ENCODE data around the gene SRGAP2B. TPM values are rescaled to one million over a fixed set of nuclear protein-coding genes. Genes with fewer than 3 reads are reported as not detected.
A peak's percentile ranks its signal among the peaks of the same experiment; 100 is the strongest.
"Not testable (repeated sequence)": the region's sequence is repeated elsewhere in the genome, so short reads cannot be mapped to it uniquely, and the experiment has no call there.

SRGAP2B gene
- total RNA-seq, 2 experiments from 2014 or later = 14.4 to 15.7 TPM

DNA sequence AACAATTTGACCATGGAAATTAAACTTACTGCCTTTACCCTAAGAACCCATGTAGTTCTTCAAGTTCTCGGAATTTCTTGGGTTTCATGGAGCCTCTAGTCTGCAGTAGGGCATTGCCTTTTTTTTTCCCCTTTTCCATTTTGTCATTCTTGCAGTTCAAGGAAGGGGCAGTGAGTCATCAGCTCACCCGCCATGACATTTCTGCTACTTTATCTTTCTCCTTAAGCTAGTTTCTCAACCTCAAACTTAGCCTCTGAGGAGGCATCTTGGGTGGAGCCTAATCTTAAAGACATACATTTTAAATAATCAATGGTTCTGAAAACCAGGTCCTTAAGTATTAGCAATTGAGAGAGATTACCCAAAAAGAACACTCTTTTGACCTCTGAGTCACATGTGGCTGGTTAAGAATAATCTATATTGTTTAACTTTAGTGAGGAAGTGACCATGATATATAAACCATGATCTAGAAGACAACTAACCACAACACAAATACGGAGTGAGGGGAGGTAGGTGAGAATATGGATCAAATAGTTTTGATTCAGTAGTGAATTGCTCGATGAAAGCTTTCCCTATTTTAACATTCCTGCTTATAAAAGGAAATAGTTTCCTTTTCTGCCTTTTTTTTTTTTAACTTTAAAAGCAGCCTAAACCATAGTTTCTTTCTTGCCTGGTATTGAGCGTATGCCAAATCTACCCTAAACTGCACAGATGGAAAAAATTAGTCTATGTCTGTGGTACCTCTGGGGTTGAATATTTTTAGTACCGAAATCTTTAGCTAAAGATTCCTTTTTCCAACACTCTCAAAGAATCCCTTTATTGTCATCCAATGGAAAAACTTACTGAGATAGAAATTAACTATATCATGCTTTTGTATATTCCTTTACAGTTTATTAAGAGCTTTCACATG is 20.7 kb upstream of the SRGAP2B start:
- H3K4me1 Mint-ChIP-seq (ENCODE audit: low read depth); DNase-seq; H3K27ac Mint-ChIP-seq; H3K27me3 Mint-ChIP-seq; POLR2A ChIA-PET; H3K9me3 Mint-ChIP-seq; intact Hi-C loops (cut with micrococcal nuclease); H3K36me3 Mint-ChIP-seq (ENCODE audit: low read depth); H3K4me3 Mint-ChIP-seq; CTCF ChIA-PET: not testable (repeated sequence)
- ATAC-seq = peak; percentile 69

DNA sequence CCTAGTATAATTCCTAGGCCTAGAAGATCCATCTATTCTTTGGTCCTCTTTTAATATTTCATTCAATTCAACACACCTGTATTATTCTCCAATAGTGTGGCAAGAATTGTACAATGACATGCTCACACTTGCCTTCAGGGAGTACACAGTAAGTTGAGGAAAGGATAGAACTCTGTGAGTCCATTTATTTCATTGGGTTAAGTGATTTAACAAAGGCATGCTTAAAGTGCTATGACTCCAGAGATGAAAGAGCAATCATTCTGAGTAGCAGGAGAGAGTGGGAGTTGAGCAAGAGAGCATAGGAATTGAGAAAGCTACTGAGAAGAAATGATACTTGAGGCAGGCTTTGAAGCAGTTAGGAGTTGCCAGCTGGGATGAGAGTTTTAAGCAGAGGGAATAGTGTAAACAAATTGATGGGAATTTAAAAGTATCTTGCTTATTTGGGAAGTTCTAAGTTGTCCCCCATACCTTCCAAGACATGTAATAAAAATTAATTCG is 19.5 kb upstream of the SRGAP2B start:
- H3K4me1 Mint-ChIP-seq (ENCODE audit: low read depth); POLR2A ChIA-PET; H3K4me3 Mint-ChIP-seq; H3K27me3 Mint-ChIP-seq; H3K9me3 Mint-ChIP-seq; intact Hi-C loops (cut with micrococcal nuclease); H3K36me3 Mint-ChIP-seq (ENCODE audit: low read depth); H3K27ac Mint-ChIP-seq; ATAC-seq; CTCF ChIA-PET; DNase-seq: not testable (repeated sequence)

DNA sequence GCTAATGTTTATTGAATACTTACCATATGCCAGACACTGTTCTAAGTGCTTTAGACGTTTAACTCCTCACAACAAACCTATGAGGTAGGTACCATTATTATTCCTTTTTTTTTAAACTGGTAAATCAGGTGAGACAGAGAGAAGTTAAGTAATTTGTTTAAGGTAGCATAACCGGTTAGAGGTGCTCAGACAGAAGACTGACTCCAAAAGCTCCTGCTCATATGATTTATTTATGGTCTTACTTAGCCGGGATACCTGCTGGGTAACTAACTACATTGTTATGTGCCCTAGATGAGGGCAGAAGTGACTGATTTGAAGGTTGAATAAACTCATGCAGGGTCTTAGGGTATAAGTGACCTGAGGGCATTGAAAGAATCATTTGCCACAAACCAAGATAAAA is 17.6 kb upstream of the SRGAP2B start:
- H3K27ac Mint-ChIP-seq; DNase-seq; H3K27me3 Mint-ChIP-seq; H3K9me3 Mint-ChIP-seq; intact Hi-C loops (cut with micrococcal nuclease); POLR2A ChIA-PET; H3K4me1 Mint-ChIP-seq (ENCODE audit: low read depth); H3K36me3 Mint-ChIP-seq (ENCODE audit: low read depth); ATAC-seq; H3K4me3 Mint-ChIP-seq; CTCF ChIA-PET: not testable (repeated sequence)

DNA sequence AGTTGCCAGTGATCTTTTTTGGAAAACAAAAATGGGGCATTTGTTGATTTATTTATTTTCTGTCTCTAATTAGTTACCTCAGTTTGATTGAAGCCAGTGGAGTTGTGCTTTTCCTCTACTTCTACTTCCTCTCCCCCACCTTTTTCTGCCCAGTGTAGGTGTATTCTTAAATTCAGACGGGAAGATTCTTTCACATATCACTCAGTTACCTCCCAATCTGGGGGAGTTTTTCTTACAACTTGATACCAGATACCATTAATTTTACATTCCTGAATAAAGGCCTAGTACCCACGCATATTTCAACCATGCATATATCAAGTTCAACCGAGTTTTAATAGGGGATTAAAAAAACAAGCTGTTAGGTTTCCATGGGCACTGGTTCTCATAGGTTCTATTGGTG is 16.5 kb upstream of the SRGAP2B start:
- H3K36me3 Mint-ChIP-seq (ENCODE audit: low read depth); H3K4me3 Mint-ChIP-seq; DNase-seq; ATAC-seq; H3K27ac Mint-ChIP-seq; CTCF ChIA-PET; intact Hi-C loops (cut with micrococcal nuclease); H3K4me1 Mint-ChIP-seq (ENCODE audit: low read depth); POLR2A ChIA-PET; H3K9me3 Mint-ChIP-seq; H3K27me3 Mint-ChIP-seq: not testable (repeated sequence)

DNA sequence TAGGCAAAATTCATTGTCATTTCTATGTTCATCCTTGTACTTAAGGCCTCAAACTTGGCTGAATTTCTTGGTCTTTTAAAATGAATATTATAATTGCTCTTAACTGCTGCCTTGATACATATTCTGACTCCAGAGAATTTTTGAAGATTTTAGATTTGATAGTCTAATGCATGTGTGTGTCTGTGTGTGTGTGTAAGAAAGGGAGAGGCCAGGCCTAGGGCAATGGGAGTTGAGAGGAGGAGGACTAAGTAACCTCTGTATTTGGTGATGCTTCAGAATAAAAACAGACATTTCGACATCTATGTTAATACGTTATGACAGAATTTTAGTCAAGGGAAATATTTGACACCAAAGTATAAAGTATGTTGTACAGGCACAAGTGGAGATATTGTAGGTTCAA is 8.2 kb upstream of the SRGAP2B start:
- intact Hi-C loops (cut with micrococcal nuclease); ATAC-seq; POLR2A ChIA-PET; H3K9me3 Mint-ChIP-seq; H3K27me3 Mint-ChIP-seq; CTCF ChIA-PET; H3K4me3 Mint-ChIP-seq; H3K36me3 Mint-ChIP-seq (ENCODE audit: low read depth); H3K4me1 Mint-ChIP-seq (ENCODE audit: low read depth); H3K27ac Mint-ChIP-seq; DNase-seq: not testable (repeated sequence)

DNA sequence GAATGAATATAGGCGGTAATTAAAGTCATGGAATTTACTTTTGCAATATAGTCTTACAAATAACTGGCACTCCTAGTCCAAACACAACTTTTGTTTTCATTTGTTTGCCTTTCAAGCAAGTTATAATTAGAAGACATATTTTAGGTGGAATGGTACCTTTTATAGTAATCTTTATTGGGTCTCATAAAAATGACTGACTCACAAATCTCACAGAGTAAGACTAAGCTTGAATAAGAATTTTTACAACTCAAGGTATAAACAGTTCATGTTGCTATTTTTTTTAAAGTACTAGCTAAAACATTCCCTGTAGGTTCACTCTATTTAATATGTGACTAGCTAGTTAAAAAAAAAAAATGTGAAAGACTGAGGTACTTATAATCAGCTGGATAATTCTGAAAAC is 6.6 kb upstream of the SRGAP2B start:
- H3K4me1 Mint-ChIP-seq (ENCODE audit: low read depth); ATAC-seq; H3K27me3 Mint-ChIP-seq; intact Hi-C loops (cut with micrococcal nuclease); POLR2A ChIA-PET; DNase-seq; H3K36me3 Mint-ChIP-seq (ENCODE audit: low read depth); H3K27ac Mint-ChIP-seq; CTCF ChIA-PET; H3K4me3 Mint-ChIP-seq; H3K9me3 Mint-ChIP-seq: not testable (repeated sequence)

DNA sequence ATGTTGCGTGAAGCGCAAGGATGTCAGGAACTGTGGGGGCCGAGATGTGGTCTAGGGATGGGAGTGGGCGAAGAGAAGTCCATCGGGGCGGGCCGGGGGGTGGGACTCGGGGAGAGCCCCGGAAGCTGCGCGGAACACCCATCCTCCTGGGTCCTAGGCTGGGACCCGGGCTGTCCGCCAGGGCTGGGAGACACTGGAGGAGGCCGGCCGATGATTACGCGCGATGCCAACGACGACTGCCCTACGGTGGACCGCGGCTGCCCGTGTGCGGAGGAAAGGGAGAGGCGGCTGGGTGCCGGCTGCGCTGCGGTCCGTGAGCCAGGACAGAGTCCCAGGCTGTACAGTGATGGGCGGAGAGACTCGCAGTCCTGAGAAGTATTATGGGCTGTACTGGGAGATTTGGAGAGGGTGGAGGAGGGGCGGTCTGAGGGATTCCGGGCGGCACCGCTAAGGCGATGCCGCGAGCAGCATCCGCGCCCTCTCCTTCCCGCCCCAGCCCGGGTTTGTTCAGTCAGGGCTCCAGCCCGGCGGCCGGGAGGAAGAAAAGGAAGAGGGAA is 395 bp downstream of the SRGAP2B start:
- H3K9me3 Mint-ChIP-seq; intact Hi-C loops (cut with micrococcal nuclease); POLR2A ChIA-PET; H3K27me3 Mint-ChIP-seq; CTCF ChIA-PET; H3K36me3 Mint-ChIP-seq (ENCODE audit: low read depth); H3K4me1 Mint-ChIP-seq (ENCODE audit: low read depth); H3K27ac Mint-ChIP-seq: not testable (repeated sequence)
- DNase-seq (peak; percentile 17), ATAC-seq (peak; percentile 4)
- peak overlapping the region; percentile 48 for H3K4me3 Mint-ChIP-seq

DNA sequence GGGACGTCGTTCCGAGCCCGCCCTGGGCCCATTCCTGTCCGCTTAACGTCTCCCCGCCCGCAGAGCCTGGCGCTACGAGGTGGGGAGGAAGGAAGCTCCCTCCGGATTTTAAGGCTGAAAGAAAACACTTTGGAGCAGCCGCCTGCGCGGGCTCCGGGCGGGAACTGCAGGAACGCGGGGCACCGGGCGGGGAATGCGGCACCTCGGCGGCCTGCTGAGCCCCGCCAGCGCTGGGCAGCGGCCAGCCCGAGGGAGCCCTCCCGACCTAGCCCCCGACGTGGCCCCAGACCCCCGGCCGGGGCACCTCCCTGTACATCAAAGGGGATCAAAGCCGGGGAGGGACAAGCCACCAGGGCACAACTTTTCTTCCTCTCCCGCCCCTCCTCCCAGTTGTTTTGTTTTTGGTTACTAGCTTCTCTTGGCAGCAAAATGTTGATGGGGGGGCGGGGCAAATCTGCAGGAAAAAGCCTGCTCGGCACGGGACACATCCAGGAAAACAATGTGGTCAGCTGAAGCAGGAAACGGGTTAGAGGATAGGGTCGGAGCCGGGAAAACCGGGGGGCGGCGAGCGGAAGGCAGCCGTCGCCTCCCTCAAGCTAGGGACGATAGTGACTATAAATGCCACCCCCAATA is 1.5 kb downstream of the SRGAP2B start:
- H3K9me3 Mint-ChIP-seq; H3K4me1 Mint-ChIP-seq (ENCODE audit: low read depth); intact Hi-C loops (cut with micrococcal nuclease); H3K27me3 Mint-ChIP-seq; POLR2A ChIA-PET; ATAC-seq; CTCF ChIA-PET; H3K36me3 Mint-ChIP-seq (ENCODE audit: low read depth): not testable (repeated sequence)
- peak overlapping the region; percentile 64 for H3K27ac Mint-ChIP-seq
- DNase-seq = peak; percentile 11
- H3K4me3 Mint-ChIP-seq = peak overlapping the region; percentile 85

DNA sequence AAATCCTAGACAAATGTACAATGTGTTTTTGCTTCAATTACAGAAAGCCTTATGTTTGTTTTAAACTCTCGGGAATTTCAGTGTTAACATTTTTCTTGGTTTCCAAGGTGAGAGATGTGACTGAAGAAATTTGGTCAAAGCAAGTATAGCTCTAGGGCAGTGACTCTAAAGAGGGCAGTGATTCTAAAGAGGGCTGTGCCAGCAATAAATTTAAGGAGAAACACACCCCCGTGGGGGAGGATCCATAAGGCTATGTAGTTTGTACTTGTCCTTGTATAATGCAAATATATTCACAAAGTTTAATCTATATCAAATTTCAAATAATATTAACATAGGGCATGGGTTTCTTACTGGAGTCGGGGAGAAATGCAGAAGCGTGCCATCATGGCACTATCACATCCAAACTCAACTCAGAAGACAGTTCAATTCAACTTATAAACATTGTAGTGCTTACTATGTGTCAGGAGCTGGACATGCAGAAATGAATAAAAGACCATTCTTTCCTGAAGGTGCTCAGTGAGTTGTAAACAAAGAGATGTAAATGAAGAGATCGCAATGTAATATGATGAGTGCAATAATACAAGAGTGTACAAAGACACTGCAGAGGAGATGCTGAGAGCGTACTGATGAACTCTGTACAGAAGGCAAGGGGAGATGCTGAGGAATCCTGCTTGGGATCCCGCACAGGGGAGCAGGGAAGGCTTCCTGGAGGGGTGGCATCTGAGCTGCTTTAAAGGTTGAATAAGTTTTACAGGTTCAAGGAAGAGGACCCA is 12.5 kb downstream of the SRGAP2B start:
- H3K27ac Mint-ChIP-seq; H3K4me1 Mint-ChIP-seq (ENCODE audit: low read depth); H3K4me3 Mint-ChIP-seq; H3K27me3 Mint-ChIP-seq; H3K36me3 Mint-ChIP-seq (ENCODE audit: low read depth); POLR2A ChIA-PET; ATAC-seq; H3K9me3 Mint-ChIP-seq; intact Hi-C loops (cut with micrococcal nuclease); DNase-seq; CTCF ChIA-PET: not testable (repeated sequence)

DNA sequence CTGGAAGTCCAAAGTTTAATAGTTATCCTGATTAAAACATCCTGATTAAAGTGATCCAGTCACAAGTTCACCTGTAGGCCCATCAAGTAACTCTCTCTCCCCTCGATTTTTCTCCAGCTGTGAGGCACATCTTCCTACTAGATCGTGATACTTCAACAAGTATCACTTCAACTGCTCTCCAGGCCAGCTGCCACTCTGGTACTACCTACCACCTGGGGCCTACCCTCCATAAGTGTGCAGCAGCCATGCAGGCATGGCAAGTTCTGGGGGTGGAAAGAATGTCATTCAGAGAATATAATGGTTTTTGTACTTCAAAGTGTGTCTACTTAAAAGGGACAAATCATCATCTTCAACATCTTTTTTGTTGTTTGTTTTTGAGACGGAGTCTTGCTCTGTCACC is 14.9 kb downstream of the SRGAP2B start:
- DNase-seq; H3K27me3 Mint-ChIP-seq; H3K36me3 Mint-ChIP-seq (ENCODE audit: low read depth); POLR2A ChIA-PET; H3K4me3 Mint-ChIP-seq; CTCF ChIA-PET; ATAC-seq; H3K27ac Mint-ChIP-seq; H3K9me3 Mint-ChIP-seq; intact Hi-C loops (cut with micrococcal nuclease); H3K4me1 Mint-ChIP-seq (ENCODE audit: low read depth): not testable (repeated sequence)

DNA sequence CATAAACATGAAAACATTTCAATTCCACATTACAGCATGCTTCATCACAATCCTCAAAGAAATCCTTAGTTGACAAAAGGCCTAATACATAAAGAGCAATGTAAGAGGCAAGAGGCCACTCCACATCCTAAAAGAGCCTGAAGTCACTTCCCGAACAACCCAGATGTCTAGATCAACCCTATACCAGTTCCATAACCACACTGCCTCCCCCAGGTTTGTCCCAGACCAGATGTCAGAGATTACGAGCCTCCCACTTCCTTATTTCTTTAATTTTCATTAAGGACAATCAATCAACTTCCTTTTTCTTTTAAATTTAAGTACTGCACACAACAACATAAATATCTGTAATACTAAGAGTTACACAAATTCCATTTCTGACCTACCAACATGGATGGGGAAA is 15.4 kb downstream of the SRGAP2B start:
- H3K9me3 Mint-ChIP-seq; H3K4me3 Mint-ChIP-seq; DNase-seq; CTCF ChIA-PET; ATAC-seq; H3K36me3 Mint-ChIP-seq (ENCODE audit: low read depth); intact Hi-C loops (cut with micrococcal nuclease); H3K27me3 Mint-ChIP-seq; H3K4me1 Mint-ChIP-seq (ENCODE audit: low read depth); H3K27ac Mint-ChIP-seq; POLR2A ChIA-PET: not testable (repeated sequence)
